Fibroblast of the aortic adventitia (primary cell): ENCODE data around the gene RRP36. TPM values are rescaled to one million over a fixed set of nuclear protein-coding genes. Genes with fewer than 3 reads are reported as not detected.
"Not testable (repeated sequence)": the region's sequence is repeated elsewhere in the genome, so short reads cannot be mapped to it uniquely, and the experiment has no call there.

Experiments used
- DNase-seq: peaks from one replicate; pipeline ENCODE4 v3.0.0-alpha.2; 2010; ENCODE audit warnings: low read depth
- H3K4me3 ChIP-seq: 2 replicates; pipeline ENCODE4 v1.5.1; 2011; ENCODE audit warnings: low read depth, mild to moderate bottlenecking, control low read depth, low read length, moderate library complexity
- CTCF ChIP-seq: IDR thresholded peaks from 2 replicates; pipeline ENCODE4 v1.5.1; 2011; ENCODE audit warnings: mild to moderate bottlenecking, low read length, control low read depth, inconsistent platforms; ENCODE audit not compliant: insufficient read depth
- total RNA-seq: library from RNA; depleted of rRNA; stranded (reverse); fragments of >200 nt; gene quantifications from 2 replicates; pipeline ENCODE4 v1.2.3, GENCODE V29; 2012; ENCODE audit warnings: low replicate concordance

RRP36 gene
- total RNA-seq, 1 donor, result 86.6 TPM

DNA sequence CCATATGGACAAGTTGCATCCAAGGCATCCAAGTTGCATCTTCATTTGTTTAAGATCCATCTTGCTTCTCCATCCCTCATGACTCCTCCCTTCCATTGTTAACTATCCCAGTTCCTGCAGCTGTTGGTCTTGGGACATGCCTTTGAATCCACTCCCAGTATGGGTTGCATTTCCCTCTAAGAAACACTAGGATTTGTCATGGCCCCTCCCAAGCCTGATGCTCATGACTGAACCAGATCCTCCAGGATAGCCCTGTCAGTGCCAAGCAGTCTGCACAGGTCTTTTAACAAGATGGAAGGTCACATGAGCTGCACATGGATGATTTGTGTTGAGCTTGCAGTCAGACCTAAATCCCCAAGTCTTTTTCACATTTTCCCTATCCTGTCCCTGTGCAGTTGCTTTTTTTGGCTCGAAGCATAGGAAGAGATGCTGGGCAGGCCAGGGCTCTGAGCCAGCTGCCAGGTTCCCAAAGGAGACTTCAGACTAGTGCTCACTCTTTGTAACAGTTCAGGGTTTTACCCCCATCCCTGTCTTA, 32.9 kb upstream of the RRP36 start:
- TF ChIP-seq CTCF, result no peak
- peak; percentile 87 for DNase-seq

DNA sequence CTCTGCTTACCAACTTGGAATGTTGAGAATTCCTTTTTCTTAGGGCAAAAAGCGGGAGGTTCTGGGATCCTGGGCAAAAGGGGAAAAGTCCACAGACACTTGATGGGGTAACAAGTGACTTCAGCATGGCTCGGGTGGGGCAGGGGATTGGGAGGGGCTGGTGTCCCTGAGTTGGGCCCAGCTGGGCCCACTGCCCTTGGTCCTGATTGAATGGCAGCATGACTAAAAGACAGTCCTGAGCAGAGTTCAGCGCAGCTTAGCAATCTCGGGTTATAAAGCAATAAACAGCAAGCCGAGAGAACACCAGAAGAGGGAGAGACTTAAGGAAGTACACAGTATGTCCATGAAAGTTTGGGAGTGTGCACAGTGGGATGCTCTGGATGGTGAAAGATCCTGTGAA, 31.5 kb upstream of the RRP36 start:
- H3K4me3 ChIP-seq, result no peak overlapping the region
- DNase-seq, result no peak
- TF ChIP-seq CTCF, result no peak

More for the DNA sequence above, 32.9 kb upstream of the RRP36 start:
- no peak overlapping the region for H3K4me3 ChIP-seq

DNA sequence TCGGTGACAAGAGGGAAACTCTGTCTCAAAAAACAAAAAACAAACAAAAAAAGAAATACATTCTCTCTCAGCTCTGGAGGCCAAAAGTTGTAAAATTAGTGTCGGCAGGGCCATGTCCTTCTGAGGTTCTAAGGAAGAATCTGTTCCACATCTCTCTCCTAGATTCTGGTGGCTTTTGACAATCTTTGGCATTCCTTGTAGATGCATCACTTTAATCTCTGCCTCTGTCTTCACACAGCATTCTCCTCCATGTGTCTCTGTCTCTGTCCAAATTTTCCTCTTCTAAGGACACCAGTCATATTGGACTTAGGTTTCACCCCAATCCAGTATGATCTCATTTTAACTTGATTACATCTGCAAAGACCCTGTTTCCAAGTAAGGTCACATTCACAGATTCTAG, 28.0 kb upstream of the RRP36 start:
- no peak overlapping the region for H3K4me3 ChIP-seq
- TF ChIP-seq CTCF, result no peak
- no peak for DNase-seq

DNA sequence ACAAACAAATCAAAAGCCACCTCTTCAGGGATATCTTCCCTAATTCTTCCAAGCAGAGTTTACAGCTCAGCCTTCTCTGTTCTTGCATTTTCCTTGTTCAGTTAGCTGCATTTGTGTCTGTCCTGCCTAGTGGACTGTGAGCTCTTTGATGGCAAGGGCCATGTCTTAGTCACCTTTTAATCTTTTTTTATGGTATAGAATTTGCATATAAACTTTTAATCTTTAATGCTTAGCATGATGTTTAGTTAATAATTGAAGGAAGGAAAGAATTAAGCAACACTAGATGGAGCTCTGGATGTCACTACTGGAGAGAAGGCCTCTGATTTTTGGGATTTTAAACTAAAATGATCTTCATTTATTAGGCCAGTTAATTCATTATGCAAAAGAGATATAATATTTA, 24.9 kb upstream of the RRP36 start:
- no peak for DNase-seq
- no peak for TF ChIP-seq CTCF
- H3K4me3 ChIP-seq, result no peak overlapping the region

DNA sequence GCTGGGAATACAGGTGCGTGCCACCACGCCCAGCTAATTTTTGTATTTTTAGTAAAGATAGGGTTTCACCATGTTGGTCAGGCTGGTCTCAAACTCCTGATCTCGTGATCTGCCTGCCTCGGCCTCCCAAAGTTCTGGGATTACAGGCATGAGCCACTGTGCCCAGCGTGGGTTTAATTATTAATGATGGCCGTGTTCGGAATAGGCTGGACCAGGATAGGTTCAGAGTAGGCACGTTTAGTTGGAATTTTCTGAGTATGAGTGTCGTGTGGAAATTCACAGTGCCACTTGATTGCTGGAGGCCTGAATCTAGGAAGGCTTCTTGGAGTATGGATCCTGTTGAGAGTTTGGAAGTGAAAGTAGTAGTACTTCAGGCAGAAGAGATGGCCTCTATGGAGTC, 23.2 kb upstream of the RRP36 start:
- DNase-seq, result not testable (repeated sequence)

DNA sequence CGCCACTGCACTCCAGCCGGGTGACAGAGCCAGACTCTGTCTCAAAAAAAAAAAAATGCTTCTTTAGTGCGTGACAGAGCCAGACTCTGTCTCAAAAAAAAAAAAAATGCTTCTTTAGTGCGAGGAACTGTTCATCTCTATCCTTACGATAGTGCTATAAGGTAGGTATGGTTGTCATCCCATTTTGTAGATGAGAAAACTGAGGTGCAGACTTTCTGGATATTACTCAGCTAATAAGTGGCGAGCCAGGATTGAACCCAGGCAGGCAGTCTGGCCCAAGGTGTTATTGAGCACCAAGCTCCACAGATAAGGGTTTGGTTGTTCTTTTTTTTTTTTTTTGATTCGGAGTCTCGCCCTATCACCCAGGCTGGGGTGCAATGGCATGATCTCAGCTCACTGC, 19.6 kb upstream of the RRP36 start:
- no peak overlapping the region for H3K4me3 ChIP-seq
- no peak for DNase-seq

More for the DNA sequence above, 23.2 kb upstream of the RRP36 start:
- H3K4me3 ChIP-seq, result not testable (repeated sequence)

GRCh38 chr6:43005844-43006243, 15.6 kb upstream of the RRP36 start:
- TF ChIP-seq CTCF, result no peak
- H3K4me3 ChIP-seq, result no peak overlapping the region
- DNase-seq, result no peak

More for the DNA sequence above, 19.6 kb upstream of the RRP36 start:
- no peak for TF ChIP-seq CTCF
